HG03196 (cell line): ENCODE data around the gene GAL3ST3.

Experiments used
- ATAC-seq: cut with Tn5 transposase; IDR thresholded peaks from one replicate; pipeline ENCODE4 v1.9.1; 2021; ENCODE audit not compliant: unreplicated experiment

Gene GAL3ST3

DNA sequence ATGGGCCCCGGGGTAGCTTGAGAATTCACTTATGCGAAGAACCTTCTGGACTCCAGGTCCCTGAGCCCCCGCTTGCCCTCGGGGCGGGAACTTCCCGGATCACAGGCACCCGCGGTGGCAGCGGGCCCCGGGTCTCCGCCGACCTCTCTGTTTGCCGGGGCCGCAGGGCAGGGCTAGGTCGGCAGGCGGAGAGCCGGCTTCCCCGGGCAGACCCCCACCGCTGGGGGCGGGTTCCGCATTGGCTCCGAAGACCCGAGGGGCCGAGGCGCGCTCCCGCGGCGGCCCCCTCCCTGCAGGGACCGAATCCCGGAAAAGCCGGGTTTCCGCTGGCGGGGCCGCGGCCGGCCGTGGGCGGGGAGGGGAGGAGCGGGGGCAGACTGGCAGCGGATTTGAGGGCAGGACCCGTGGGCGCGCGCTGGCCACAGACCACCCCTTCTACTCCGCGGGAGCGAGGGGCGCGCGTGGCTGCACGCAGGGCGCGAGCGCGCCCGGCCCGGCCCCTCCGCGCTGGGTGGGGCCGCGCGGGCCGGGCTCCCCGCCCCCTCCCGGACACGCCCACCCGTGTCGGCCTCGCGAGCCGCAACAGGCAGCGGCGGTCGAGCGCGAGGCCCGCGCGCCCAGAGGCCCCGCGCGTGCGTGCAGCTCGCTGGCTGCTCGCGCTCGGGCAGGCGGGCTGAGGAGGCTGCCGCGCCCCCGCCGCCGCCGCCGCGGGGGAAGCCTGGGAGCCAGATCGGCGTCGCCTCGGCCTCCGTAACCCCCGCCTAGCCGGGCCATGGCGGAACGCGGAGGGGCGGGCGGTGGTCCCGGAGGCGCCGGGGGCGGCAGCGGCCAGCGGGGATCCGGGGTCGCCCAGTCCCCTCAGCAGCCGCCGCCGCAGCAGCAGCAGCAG, 21.0 kb upstream of the GAL3ST3 start, which contains the start of gene PACS1:
TSS of gene PACS1 (plus strand) at position 558 of the 889 bp plus-strand sequence. CDS start at position 773, 215 bp downstream.
- ATAC-seq = peak; percentile 38

DNA sequence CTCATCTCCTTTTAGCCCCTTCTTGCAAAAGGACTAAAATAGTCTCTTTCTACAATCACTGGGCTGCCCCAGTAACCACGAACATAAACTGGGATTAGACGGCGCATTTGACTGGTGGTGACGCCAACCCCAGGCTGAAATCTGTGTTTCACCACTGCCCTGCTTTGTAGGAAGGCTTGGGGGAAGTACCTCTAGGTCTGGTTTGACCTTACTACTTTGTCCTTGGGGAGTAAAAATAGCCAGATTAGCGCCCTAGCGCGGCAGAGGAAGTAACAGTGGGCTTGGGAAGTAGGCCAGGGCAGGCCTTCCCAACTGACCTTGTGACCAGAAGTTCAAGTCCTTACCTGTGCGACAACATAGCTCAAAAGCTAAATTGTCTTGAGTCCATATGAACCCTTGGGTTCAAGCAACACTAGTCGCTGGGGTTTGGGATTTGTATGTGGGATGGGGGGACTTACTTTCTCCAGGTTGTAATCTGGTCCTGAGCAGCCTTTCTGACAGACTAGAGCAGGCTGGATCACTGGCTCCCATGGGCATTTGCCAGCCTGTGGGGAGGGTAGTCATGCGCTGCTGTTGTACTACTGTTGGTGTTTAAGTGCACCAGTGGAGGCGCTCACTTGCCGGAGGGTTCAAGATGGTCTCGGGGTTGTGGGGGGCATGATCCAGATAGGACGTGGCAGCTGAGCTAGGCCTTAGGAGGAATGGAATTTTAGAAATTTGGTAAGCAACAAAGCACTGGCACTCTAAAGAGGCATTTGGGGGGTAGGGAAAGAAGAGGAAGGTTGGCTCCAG, 20.2 kb upstream of the GAL3ST3 start:
- peak; percentile 10 for ATAC-seq

DNA sequence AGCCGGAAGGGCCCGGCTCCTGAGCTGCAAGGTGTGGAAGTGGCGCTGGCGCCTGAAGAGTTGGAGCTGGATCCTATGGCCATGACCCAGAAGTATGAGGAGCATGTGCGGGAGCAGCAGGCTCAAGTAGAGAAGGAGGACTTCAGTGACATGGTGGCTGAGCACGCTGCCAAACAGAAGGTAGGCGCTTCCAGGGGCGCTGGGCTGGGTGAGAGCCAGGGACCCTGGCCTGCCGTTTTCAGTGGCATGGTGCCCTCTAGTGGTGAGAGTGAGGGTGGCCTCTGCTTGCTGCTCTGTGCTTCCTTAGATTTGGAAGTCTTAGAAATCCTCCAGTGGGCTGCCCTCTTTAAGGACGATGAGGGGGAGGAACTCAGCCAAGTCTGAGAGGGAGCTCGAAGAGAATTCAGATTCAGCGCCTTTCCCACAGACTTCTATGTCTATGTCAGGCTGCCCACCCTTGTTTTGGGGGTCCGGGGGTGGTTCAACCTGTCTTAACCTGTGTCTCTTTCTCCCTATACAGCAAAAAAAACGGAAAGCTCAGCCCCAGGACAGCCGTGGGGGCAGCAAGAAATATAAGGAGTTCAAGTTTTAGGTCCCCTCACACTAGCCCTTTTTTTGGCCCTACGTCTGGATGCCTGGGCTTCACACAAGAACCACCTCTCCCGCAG, 19.3 kb upstream of the GAL3ST3 start:
- no peak for ATAC-seq

DNA sequence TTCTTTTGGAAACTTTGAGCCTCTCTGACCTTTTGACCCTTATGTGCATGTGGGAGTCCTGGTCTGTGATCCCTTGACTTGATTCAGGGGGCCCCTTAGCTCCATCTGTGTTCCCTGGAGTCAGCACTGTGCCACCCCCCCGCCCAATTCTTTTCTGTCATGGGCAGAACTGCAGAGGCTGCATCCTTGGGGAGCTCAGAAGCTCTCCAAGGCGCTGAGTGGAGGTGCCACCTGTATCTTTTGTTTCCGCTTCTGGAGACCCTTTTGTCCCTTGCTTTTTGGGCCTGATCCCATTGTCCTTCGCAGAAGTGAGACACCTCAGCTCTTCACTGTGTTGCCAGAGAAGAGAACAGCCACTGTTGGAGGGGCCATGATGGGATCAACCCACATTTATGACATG, 18.7 kb upstream of the GAL3ST3 start:
- ATAC-seq = no peak

DNA sequence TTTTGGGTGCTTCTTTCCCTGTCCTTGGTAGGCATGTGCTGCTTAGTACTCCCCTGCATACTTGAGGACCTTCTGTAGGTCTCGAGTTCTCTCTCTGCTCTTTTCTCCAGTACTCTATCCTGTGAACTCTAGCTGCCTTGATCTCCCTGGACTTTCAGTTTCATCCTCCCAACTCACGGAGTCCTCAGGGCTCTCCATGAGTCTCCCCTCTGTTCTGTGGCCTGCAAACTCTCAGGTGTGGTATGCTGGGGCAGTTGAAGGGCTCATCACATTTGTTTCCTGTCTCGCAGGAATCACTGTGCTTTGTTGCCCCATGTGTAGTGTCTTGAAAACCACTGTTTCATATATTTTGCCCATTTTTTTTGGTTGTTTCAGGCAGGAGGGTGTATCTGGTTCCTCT, 17.8 kb upstream of the GAL3ST3 start:
- no peak for ATAC-seq

DNA sequence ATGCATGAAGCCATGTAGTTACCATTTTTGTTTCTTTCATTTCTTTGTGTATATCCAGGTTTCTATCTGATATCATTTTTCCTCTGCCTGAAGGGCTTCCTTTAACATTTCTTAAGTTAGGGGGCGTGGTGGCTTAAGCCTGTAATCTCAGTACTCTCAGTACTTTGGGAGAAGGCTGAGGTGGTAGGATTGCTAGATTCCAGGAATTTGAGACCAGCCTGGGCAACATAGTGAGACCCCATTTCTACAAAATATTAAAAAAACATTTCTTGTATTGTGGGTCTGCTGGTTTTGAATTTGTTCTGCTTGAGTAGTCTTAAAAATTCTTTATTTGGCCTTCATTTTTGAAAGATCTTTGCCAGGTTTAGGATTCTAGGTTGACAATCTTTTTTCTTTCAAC, 15.6 kb upstream of the GAL3ST3 start:
- no peak for ATAC-seq

DNA sequence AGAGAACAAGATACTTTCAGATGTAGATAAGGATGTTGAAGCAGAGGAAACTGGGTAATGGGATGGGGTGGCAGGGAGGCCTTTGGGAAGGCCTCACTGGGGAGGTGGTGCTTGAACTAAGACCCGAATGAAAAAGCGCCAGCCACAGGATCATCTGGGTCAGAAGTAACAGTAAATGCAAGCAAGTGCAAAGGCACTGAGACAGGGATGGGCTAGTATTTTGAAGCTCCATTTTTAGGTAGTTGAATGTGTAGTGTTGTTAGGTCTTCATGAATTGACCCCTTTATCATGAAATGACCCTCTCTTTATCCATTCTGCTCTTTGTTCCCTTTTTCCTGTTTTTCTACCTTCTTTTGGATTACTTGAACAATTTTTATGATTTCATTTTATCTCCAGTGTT, 14.9 kb upstream of the GAL3ST3 start:
- ATAC-seq = no peak

DNA sequence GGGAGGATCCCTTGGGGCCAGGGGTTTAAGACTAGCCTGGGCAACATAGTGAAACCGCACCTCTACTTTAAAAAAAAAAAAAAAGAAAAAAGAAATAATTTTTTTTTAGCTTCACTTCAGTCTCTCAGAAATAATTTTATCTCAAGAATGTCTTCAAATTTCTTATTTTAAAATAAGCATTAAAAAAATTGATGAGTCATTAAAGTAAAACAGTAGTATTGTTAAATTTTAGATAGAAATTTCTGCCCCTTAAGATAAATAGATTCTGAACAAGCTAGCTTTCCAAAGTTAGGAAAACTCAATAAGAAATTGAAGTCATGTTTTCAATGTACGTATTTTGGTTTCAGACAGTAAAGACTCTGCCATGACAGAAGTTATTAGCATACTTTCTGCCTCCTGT, 13.4 kb upstream of the GAL3ST3 start:
- ATAC-seq = no peak

DNA sequence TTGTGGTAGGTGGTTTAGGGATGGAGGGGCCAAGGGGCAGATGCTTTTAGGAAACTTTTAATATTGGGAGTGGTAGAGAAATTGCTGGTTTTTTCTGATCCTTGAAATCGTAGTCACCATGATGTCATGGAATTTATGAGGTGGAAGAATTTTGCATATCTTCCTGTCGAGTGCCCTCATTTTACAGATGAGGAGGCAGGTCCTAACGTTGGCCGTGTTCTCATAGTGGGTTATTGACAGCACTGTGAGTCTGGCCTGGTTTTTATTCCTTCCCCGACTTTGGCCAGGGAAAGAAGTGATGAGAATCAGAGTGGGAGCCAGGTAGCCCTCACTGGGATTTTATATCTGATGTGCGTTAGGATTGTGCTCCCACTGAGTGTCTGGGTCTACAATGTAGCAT, 12.3 kb upstream of the GAL3ST3 start:
- no peak for ATAC-seq

DNA sequence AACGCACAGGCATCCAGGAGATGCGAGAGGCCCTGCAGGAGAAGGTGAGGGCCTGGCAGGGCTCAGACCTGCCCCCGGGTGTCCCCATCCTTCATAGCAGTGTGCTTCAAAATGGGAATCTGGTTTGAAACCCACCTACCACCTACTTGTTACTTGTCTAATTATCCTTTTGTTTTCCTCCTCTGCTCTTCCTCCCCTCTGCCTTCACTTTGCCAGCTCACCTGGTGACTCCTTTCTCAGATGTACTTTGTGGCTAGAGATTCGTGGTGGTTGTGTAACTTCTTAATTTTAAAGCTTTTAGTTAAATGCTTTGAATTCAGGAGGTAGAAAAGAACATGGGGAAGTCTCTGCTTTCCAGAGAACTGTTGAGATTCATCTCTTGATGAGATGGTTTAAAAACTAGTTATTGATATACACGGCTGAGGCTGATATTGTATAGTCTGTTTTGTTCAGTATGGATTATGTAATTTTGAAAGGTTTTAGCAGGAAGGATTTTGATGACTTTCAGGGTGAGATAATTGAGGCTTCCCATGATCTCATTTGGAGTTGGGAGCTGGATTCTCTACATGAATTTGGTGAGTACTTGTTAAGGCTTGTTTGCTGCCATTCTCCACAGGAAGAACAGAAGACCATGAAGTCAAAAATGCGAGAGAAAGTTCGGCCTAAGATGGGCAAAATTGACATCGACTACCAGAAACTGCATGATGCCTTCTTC, 11.2 kb upstream of the GAL3ST3 start:
- ATAC-seq = no peak

DNA sequence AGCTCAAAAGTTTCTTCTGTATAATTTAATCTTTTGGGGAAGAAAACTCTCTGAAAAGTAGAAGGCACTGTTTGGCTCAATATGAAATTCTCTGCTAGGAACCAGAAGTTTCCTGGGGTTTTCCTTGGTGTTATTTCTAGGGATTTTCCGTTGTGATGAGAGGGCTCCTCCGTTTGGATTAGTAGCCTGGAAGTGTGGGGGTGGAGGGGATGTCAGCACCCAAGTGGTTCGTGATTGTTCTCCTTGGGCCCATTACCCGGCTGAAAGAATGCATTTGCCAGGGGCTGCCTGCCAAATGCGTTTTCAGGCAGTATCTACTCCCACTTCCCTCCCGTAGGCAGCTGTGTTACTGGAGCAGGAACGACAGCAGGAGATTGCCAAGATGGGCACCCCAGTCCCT, 7.5 kb upstream of the GAL3ST3 start:
- no peak for ATAC-seq

DNA sequence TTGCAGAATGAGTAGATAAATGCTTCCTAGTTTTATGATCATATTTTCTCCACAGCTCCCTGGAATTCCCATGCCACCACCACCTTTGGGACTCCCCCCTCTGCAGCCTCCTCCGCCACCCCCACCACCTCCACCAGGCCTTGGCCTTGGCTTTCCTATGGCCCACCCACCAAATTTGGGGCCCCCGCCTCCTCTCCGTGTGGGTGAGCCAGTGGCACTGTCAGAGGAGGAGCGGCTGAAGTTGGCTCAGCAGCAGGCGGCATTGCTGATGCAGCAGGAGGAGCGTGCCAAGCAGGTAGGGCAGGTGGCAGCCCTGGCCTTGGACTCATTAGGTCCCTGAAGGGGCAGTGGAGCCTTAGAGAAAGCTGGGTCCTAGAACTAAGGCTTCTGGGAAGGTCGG, 6.1 kb upstream of the GAL3ST3 start:
- ATAC-seq = no peak

DNA sequence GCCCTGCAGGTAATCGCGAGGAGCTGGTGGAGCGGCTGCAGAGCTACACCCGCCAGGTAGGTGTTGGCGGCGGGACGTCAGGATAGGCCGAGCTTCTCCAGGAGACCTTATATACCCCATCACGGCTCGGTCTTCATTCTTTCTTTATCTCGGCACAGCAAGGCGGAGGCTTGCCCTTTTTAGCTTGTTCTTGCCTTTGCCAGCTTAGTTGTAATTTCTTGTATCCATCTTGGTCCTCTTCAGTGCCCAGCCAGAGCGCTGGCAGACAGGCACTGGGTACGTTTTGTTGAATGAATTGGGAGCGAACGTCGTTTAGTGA, 3.7 kb upstream of the GAL3ST3 start:
- ATAC-seq = no peak

DNA sequence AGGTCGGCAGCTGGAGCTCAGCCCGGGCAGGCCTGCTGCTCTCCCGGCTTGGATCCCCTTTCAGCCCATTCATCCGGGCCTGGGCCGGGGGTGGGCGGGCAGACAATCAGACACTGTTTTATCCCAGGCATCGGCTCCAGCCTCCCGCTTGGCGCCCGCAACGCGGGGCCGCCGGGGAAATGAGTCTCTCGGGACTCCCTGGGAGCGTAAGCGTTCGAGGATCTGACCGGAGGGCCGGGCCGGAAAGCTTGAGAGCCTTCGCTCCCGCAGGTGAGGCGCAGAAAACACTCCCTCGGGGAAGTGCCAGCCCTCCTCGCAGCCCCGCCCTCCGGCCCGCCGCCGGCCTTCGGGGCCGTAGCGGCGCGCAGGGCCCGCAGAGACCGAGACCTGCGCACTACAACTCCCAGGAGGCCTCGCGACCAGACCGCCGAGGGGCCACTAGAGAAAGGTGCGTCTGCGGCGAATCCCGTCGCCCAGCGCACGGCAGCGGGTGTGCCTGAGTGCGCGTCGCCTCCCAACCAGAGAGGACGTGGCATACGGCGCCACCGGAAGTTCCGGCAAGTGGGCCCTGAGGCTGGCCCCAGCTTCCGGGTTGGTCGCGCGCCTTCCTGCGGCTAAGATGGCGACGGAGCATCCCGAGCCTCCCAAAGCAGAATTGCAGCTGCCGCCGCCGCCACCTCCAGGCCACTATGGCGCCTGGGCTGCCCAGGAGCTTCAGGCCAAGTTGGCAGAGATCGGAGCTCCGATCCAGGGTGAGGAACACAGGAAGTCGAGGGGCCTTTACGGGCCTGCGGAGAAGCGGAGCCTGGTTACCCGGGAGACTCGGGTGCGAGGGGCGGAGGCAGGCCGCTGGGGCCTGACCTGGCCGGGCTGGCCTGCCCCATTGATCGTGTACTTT, 3.1 kb upstream of the GAL3ST3 start, which contains the start of gene SF3B2:
TSS of gene SF3B2 (plus strand) at position 599 of the 898 bp plus-strand sequence. CDS start at position 620, 21 bp downstream.
- peak; percentile 91 for ATAC-seq

DNA sequence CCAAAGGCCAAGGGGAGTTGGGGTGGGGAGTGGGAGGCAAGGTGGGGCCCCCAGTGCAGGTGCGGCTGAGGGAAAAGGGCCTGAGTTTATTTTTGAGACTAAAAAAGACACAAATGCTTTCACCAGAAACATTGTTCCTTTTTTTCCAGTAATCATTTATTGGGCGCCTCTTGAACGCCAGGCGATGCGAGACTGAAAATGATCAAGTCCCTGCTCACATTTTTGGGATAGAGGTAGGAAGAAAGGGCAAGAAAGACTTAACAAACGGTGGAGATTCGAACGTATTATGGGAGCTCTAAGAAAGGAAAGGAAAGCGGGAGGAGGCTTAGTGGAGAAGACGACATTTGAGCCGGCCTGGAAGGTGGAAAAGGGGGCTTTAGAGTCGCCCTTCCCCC, 2.4 kb upstream of the GAL3ST3 start:
- ATAC-seq = no peak

DNA sequence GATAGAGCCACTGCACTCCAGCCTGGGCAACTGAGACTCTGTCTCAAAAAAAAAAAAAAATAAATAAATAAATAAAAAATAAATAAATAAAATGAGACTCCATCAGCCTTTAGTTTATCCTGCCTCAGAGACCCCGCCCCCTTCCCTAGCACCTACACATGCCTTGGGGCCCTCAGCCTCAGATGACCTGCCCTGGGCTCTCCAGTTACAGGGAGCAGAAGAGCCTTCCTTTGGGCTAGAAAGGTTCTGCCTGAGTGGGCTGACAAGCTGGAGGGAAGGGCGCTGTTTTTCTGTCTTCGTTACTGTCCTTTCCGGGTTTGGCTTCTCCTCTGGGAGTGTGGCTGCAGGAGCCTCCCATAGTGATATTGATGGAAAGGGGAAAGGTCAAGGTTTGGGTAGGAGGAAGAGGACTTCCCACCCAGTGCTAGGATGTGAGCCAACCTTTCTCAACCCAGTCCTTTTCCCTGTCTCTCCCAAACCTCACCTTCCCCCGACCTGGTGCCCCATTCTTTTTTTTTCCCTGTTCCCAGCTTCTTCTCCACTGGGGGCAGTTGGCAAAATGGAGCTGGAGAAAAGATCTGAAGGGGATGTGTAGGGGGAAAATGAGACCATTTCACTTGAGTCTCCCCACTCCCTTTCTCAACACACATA, 1.7 kb upstream of the GAL3ST3 start:
- ATAC-seq = no peak

DNA sequence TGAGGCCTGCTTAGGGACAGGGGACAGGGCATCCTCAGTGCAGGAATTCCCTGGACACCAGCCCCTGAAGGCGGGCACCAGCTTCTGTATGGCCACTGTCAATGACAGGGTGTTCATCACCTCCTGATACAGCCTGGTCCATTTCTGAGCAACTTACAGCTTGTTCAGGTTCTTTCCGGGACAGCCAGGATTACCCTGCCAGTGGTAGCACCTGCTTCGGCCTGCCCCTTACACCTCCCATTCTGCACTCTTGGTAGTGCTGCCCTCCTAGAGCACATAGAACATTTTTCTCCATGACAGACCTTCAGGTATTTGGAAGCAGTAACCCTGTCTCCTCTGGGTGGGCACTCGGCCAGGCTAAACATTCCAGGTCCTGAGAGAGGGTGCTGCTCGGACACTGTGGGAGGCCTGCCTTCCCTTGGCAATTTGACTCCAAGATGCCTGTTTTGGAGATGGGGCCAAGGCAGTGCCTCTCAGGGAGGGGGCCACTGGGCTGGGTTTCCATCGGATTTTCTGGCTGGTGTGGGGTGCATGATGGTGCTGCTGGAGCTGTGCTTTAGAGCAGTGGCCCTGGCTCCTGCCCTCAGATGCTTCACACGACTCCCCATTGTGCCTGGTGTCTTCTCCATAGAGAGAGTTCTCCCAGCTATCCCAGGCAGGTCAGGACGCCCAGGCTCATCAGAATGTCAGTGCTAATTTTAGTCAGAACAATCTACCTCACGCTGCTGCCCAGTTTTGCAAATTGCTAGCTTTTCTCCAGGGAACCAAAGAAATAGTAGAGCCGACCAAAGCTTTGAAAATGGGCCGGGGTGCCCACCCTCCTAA, 1.2 kb downstream of the GAL3ST3 start:
- no peak for ATAC-seq

DNA sequence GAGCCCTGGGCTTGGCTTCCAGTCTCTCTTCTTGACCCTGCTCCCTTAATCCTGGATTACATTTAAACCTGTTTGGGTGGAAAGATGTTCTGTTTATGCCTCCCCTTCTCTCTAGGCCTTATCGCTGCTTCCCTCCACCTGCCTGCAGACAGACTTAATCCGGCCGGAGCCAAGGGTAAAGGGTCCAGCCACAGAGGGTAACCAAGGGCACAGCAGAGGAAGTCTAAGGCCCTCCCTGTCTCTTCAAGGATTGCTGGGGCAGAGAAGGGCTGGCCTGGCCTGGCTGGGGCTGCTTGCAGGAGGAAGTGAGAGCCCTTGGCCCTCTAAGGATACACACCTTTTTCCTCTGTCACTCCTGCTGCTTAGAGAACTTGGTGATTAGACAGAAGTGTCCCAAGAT, 2.1 kb downstream of the GAL3ST3 start:
- ATAC-seq = no peak
